C4-2B (cell line): ENCODE measurements around the gene SYT9.
"Not testable (repeated sequence)": the region's sequence is repeated elsewhere in the genome, so short reads cannot be mapped to it uniquely, and the experiment has no call there.

Experiments used
- H3K27ac ChIP-seq: fragments of 450-650 bp; 2 replicates; pipeline ENCODE4 v1.5.1; 2017
- CTCF ChIP-seq: fragments of 450-650 bp; conservative IDR thresholded peaks from 2 replicates; pipeline ENCODE4 v1.5.1; 2017; ENCODE audit warnings: mild to moderate bottlenecking
- ZFX ChIP-seq: fragments of 450-650 bp; IDR thresholded peaks from 2 replicates; pipeline ENCODE4 v1.6.1; 2017

Gene SYT9

DNA sequence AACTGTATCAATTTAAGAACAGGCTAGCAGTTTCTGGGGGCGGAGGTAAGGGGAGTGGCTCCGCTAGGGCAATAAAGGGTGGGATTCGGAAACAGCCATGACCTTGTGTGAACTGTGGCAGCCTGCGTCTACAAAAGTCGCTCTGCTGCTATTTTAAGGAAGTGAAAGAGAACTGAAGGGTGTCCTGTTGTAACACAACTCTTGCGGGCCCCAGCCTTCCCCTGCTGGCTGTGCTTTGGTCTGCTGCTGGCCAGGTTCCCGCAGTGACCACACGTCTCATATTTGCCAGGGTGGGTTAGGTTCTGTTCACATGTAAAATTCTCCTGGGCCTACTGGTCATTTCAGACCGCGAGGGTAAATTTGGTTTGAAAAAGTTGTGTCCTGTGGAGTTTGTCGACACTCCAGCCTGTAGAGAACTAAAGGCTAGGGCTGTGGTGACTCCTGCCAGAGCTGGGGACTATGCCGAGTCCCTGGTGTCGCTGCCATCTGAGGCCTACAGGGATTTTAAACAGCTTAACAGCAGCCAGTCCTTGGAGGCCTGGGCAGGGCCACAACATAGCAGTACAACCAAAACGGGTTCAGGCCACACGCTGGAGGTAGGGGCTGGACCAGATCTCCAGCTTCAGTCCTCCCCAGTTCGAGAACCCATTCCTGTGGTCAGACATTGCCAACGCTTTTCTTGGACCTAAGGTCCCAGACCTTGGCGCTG is 261.0 kb downstream of the SYT9 start:
- TF ChIP-seq ZFX: peak; percentile 41; the same call in 1 of the 2 replicates
- TF ChIP-seq CTCF: no peak
- H3K27ac ChIP-seq: peak overlapping the region; percentile 81

GRCh38 chr11:7513234-7514098 is 261.8 kb downstream of the SYT9 start, which contains the start of gene PPFIBP2:
Gene PPFIBP2 (plus strand): TSS chr11:7513999. CDS start chr11:7549476, 35,477 bp downstream.
- peak within 1 kb of the TSS; percentile 81 for H3K27ac ChIP-seq
- no peak for TF ChIP-seq ZFX
- peak; percentile 92 for TF ChIP-seq CTCF

GRCh38 chr11:7514099-7514591 is 262.4 kb downstream of the SYT9 start:
- H3K27ac ChIP-seq: peak overlapping the region; percentile 81

GRCh38 chr11:7515447-7515886 is 263.8 kb downstream of the SYT9 start:
- no peak for TF ChIP-seq ZFX
- TF ChIP-seq CTCF: no peak
- H3K27ac ChIP-seq: no peak overlapping the region

More at GRCh38 chr11:7514099-7514591, 262.4 kb downstream of the SYT9 start:
- TF ChIP-seq CTCF: no peak
- no peak for TF ChIP-seq ZFX

DNA sequence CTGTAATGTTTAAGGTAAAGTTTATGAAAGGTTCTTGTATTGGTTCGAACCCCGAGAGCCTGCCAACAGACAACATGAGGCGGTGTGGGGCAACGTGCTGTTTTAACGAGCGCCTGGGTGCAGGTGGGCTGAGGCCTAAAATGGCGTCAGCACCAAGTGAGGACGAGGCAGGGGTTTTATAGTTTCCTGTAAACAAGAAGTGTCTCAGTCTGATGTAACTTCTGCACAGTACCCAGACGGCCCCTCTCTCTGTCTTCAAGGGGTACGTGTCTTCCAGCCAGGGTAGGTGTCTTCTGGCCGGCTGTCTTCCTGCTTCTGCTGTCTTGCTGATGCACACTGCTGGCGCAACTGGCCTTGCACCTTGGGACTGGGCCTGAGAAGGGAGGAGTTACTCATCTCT is 264.8 kb downstream of the SYT9 start:
- no peak for TF ChIP-seq CTCF
- no peak for TF ChIP-seq ZFX
- H3K27ac ChIP-seq: no peak overlapping the region

DNA sequence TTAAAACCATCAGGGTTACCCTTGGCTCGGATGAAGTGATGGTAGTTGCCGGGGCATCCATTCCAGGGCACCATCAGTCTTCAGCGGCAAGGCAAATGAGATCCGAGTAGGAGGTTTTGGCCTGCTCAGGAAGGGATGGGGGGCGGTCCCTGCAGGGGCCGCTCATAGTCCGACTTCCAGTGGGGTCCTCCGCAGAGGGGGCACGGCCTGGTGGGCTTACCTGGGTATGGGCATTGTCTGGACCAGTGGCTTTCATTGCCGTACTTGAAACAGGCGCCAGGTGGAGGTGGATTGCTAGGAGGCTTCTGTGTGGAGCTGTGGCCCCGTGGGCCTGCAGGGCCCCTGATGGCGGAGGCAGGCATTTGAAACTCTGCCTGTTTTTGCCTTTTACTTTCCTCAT is 266.0 kb downstream of the SYT9 start:
- not testable (repeated sequence) for H3K27ac ChIP-seq
